ENCODE data around the gene CACNA2D2.
A peak's percentile ranks its signal among the peaks of the same experiment; 100 is the strongest.

Gene CACNA2D2

GRCh38 chr3:50503504-50504342 lies at the start of gene CACNA2D2:
Gene CACNA2D2 (minus strand): TSS chr3:50503634. CDS start chr3:50503423, 211 bp downstream.
- peak; percentile 8 for DNase-seq

- no peak for DNase-seq
Observed at GRCh38 chr3:50552598-50552997, 49.2 kb upstream of the CACNA2D2 start.

- DNase-seq, result no peak
Observed at GRCh38 chr3:50551681-50552435, 48.4 kb upstream of the CACNA2D2 start.

- no peak for DNase-seq
Observed at GRCh38 chr3:50551054-50551659, 47.7 kb upstream of the CACNA2D2 start.

DNA sequence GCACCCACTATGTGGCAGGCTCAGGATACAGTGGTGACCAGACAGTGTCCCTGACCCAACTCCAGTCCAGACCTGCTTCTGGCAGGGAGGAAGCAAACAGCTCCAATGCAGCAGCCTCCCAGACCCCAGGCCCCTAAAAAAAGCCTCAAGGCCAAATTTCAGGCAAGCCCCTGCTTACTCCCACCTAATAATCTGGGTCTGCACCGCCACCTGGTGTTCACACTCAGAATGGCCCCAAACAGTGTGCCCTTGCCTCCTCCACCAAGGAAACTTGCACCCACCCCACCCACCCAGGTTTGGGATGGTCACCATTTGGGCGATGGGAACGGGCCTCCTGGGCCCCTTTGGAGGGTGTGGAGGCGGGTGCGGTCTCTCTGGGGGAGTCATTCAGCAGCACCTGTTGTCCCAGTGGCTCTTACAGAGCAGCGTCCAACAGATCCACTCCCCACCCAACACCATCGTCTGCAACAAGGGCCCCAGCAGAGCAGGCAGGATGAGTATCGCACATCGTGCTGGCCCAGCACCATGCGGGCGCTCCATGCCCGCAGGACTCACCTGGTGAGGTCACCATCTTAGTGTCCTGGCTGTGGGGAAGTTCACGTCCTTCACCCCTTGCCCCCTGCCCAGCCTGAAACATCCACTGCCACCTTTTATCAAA lies 46.8 kb upstream of the CACNA2D2 start:
- peak; percentile 46 for DNase-seq

DNA sequence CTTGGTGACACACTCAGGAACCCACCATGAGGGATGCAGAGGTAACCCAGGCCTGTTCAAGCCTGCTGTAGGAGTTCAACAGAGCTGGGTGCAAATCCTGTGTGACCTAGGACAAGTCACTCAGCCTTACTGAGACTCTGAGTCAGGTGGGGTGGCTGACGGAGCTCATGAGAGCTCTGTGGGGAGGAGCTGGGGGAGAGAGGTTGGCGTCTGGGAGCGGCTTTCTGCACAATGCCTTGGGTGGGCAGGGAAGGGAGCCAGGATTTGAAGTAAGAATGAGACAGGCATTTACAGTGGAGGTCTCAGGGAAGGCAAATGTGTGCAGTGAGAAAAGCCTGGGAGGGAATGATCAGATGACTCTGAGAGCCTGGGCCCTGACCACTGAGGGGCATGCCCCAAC lies 45.8 kb upstream of the CACNA2D2 start:
- DNase-seq, result no peak

DNA sequence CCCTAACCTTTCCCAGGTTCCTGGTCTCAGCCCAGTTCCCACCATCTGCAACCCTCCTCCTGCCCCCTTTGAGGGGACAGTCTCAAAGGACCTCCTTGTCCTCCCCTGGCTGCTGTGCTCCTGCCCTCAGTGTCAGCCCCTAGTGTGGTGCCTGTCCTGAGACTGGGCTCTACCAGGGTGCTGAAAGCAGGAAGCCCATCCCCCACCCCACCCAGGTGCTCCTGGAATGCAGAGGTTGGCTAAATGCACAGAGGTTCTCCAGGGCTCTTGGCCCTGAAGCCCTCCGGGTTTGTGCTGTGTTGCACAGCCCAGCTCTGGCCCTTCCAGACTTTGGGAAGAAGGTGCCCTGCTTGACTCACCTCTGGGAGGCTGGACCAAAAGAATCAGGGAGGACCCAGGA lies 42.3 kb upstream of the CACNA2D2 start:
- DNase-seq, result no peak

DNA sequence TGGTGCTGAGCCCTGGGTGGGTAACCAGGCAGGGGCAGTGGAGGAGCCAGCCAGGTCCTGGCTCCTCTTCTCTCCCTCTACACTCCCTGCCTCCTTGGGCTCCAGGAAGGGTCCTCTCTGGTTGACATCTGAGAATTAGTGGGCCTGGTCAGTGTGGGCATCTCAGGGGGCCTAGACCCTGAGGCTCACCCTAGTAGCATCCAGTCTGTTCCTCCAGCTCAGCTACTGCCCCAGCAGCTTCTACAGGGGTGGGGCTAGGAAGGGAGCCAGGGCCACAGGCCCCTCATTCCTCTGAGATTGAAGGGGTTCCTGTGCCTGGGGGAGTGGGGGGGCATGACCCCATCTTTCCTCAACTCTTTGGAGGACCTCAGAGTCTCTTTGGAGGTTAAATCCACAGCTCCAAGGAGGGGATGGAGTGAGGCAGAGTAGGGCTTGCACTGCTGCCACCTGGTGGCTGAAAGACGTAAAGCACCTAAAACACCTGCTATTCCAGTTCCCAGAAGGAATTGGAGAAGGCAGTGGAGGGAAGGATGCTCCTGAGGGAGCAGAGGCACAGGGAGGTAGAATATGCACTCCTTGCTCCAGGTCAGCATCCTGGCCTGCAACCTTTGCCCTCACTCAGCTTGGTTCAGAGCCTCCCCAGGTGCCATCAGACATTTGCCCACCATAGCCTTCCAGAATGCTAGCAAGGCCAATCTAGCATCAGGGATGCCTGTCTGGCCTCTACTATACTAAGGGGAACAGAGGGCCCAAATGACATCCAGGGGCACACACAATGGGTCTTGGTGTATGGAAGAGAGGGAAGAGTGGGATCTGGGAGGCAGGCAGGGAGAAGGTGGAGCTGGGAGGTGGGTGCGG lies 39.0 kb upstream of the CACNA2D2 start:
- peak; percentile 6 for DNase-seq

DNA sequence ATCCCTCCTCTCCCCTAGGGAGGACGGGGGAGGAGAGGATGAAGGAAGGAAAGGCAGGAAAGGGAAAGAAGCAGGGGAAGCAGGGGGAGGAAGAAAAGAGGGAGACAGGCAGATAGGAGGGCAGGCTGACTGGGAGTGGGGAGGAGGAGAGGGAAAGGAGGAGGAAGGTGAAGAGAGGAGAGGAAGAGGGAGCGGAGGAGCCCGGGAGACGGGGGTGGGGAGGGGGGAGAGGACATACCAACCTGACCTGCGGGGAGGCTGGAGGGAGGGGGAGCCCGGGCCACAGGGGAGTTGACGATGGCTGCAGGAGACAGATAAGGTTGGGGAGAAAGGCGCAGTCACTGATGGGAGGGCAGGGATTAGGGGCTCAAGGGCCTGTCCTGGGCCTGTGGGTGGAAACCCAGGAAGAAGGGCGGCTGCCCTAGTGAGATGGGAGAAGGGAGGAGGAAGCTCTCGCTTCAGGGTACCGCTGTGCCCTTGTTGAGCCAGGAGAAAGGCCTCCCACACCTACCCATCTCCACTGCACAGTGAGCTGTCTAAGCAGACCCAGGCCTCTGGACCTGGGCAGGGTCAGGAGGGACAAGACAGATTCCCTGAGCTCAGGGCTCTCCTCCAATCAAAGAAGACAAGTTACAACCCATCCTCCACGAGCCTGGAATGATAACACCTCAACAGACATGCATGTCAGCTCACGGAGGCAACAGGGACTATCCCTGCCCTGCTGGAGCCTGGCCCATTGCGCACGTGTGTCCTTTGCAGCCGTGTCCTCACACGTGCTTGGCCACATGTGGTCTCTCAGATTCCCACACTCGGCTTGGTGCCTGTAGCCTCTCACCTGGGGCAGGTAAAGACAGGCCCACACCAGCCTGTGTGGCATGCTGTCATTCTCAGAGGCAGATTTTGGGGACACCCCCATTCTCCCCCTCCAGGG lies 36.2 kb upstream of the CACNA2D2 start:
- no peak for DNase-seq

- no peak for DNase-seq
Observed at GRCh38 chr3:50537421-50538129, 34.1 kb upstream of the CACNA2D2 start.

GRCh38 chr3:50536471-50537180 lies 33.2 kb upstream of the CACNA2D2 start:
- no peak for DNase-seq

DNA sequence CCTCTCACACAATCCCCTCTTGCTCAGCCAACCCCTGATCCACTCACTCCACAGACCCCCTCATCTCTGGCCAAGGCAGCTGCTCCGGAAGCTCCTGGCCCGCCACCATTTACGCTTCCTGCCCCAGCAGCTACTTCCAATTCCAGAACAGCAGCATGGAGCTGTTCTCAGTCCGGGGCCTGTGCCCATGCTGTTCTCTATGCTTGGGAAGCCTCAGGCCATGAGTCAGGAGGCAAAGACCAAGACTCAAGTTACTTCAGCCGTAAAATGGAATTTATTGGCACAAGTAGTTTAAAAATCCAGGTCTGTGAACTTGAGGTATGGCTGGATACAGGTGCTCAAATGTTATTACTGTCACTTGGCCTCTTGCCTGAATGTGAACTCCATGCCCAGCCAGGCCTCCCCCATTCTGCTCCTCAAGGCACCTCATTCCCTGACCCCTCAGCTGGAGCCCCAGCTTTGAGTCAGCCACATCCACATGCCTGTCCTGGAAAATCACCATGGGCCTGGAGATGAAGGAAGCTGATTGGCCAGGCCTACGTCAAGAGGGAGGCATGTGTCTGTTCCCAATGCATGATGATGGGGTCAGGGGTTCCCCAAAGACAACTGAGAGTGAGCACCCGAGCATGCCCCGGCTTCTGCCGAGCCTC lies 31.4 kb upstream of the CACNA2D2 start:
- DNase-seq, result no peak

DNA sequence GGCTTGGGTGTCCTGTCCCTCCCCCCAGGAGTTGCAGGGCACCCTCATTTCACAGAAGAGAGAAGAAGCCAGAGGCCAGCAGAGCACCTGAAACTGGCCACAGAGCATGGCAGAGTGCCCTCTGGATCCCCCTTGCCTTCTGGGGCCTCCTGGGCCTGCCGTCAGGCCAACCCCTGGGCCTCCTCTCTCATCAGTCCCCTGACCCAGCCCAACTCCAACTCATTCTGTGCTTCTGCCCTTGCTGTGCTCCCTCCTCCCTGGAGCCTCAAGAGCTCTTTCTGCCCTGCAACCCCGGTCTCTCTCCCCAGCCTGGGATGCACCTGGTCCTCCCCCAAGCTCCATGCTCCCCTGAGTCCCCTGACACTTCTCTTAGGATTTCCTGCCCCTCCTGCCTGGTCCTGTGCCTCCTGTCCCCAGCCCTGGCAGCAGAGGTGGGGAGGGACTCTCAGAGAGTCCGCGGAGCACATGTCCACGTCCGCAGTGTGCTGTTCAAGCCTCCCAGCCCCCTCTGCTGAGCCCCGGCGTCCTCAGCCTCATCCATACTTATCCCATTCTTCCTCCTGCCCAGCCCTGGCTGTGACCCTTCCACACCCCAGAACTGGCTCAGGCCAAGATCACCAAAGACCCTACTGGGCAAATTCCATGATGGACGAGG lies 30.5 kb upstream of the CACNA2D2 start:
- no peak for DNase-seq

DNA sequence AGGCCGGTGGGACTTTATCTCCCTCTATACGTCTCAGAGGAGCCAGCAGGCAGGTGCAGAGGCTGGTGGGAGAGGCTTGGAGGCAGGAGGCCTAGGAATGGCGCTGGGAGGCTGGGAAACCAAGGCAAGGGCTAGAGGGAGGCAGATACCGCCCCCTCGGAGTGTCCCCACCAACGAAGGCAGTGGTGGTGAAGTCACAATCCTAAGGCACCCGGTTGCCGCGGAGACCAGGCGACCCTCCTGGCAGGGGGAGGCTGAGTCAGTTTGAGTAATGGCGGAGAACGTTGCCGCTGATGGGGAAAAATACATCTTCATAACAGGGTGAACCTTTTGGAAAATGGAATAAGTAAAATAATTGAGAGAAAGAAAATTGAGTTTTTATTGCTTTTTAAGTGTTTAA lies 29.9 kb upstream of the CACNA2D2 start:
- no peak for DNase-seq

DNA sequence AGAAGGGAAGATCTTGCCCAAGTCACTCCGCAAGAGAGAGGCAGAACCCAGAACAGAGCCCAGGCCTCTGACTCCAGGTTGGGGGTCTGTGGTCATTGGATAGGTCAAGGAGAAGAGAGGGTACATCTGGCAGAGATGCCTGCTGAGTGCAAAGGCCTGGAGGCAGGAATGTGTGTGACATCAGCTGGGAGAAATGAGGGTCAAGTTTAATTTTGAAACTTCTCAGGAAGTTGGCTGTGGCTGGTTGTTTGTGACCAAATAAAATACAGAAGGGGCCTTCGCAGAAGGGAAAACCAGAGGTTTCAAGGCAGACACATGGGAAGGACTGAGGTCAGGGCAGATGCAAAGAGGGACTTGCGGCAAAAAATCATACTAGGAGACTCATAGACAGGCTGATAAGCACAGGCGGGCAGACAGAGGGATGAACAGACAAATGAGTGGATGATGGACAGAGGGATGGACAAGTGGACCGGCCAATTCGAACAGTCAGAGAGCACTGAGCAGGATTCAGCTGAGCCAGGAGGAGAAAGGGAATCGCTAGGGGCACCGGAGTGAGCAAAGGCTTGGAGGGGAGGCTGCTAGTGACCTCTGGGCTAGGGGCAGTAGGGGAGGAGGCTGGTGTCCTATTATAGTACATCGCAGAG lies 28.8 kb upstream of the CACNA2D2 start:
- no peak for DNase-seq

- DNase-seq, result no peak
Observed at GRCh38 chr3:50531201-50531600, 27.8 kb upstream of the CACNA2D2 start.

- DNase-seq, result no peak
Observed at GRCh38 chr3:50530001-50530970, 26.9 kb upstream of the CACNA2D2 start.

Data from NCI-H1694 (cell line).